ENCODE results near the gene DIAPH3.

DIAPH3 gene

DNA sequence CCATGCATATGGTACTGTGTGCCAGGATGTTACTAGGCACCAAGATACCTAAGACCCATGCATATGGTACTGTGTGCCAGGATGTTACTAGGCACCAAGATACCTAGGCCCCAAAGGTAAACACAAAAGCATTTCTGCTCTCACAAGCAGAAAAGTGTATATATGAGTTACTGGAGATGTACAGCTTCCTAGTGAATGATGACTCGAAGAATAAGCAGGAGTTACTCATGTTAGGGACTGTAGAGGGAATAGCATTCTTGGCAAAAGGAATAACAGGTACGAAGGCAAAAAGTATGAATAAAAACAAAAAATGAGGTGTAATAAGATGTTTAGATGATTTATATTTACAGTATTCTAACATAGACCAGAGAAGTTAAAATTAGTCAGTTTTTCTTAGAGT lies 383.7 kb downstream of the DIAPH3 start:
- DNase-seq (ENCODE audit: low spot score), result no peak

DNA sequence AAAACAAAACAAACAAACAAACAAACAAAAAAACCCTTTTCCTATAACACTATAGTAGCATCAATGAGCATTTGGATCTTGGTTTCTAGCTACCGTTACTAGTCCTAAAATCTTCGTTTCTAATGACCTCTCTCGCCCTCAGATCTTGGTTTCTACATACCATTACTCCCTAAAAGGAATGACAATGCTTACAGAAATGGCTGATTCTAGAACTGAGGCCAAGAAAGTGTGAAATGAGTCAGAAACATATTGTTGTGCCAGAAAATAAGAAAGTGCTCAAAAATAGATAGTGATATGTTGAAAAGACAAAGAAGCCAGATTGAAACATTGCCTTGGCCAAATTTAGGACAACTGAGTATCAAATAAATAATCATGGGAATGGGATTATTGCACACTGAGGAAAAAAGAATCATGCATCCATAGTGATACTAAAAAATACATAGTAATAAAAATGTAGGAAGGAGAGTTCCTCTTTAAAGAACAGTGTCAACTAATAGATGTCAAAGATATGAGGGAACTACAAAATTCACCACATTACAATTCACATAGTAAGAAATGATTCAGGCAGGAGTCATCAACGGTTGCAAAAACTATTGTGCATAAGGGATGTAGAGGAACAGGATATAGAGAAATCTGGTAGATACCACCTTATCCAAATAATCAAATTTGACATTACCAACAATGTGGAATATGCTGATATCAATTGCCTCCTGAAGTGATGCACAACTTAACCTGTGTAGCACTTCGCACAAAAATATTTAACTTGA lies 386.6 kb downstream of the DIAPH3 start:
- DNase-seq (ENCODE audit: low spot score), result no peak

DNA sequence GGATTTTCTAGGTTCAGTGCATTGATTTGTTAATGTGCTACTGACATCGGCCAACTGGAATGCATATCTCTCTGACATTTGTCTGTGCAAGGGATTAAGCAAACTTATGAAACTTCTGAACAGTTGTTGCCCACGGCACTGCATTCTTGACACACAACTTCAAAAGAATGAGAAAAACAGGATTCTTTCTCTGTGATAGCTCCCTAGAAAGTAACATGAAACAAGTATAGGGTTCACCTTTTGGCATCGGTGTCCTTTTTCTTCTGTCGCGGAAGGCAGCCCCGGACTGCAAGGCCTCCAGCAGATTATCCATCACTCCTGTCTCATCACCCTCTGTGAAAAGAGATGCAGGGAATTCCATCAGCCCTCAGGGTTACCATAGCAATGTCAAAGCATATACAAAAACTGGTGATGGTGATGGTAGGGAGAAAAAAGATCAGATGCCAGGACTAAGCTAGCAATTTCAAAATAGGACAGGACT lies 389.2 kb downstream of the DIAPH3 start:
- no peak for DNase-seq (ENCODE audit: low spot score)

DNA sequence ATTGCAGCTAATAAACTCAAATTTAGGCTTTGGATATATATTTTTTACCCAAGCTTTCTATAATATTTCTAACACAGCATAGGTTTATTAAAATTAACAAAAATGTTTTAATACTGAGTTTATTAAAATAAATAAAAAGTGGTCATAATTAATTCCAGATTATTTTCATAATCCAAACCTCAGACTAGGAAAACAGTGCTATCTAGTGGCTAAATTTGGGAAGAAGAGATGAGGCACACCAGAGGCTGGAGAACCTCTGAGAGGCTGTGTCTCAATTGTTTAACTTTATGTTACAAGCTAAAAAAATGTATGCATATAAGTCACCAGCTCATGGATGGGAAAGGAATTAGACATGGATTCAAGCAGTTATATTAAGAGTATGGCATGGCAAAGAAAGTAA lies 392.5 kb downstream of the DIAPH3 start:
- DNase-seq (ENCODE audit: low spot score), result no peak

DNA sequence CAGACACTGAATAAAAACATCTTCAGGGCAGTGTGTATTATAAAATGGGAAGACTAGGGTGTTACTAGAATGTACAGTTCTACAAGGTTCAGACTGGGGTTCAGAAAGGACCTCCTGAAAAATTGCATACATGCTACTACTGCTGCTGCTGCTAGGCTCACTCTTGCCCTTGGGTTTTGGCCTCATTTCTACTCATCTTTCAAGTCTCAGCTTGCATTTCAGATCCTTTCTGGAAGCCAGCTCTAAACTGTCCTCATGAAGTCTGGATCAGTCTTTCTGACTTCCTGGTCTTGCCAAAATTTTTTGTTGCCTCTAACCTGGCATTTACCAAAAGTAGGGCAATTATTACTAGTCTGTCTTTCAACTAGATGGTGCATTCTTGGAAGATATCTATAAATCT lies 393.3 kb downstream of the DIAPH3 start:
- no peak for DNase-seq (ENCODE audit: low spot score)

DNA sequence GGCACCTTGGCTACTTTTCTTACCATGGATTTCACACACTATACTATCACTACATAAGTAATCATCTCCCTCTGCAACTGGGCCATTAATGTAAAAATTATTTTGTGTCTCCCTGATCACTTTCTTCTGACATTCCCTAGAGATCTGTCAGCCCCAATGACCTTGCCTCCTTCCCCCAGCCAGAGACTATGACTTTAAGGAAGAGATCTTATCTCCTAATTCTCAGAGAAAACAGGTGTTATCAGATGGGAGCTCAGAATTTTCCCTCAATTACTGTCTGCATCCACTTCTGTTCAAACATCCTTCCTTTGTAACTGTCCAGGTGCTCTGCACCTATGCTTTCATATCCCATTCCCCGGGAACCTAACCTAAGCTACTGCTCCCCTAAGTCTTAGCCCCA lies 397.5 kb downstream of the DIAPH3 start:
- no peak for DNase-seq (ENCODE audit: low spot score)

DNA sequence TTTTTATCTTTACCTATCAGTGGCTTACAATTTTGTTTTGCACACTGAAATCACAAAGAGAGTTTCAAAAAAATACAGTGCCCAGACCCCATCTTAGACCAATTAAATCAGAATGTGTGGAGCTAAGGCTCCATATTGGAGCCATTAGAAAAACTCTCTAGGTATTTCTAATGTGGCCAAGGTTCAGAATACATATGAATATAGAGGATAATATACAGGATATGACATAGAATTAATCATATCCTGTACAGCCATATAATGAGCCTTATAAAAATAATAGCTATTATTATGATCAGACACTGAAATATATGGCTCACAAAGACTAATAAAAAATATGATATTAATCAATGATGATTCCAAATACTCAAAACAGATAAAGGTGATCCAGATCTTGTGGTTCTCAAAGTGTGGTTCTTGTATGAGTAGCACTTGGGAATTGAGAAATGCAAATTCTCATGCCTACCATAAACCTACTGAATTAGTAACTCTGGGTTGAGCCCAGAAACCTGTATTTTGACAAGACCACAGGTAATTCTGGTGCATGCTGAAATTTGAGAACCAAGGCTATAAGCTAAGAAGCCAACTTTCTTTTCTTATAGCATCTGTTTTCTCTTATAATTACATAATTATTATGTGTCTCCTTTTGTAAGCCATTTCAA lies 408.0 kb downstream of the DIAPH3 start:
- DNase-seq (ENCODE audit: low spot score), result no peak

DNA sequence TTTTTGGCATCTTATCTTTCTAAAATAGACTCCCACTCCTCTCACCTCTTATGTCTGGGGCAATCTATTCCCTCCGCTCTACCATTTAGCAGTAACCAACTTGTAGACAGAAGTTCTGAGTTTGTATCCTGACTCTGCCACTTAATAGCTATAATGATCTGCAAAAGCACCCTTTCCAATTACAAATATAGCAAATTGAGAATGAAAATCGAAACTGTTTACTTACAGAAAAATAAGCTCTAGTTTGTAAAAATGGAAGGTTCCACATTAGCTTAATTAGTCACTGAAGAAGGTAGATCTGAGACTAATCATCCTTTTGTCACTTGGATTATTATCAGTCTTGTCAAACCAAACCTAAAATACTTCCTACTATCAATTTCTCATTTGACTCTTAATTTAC lies 409.3 kb downstream of the DIAPH3 start:
- DNase-seq (ENCODE audit: low spot score), result no peak

DNA sequence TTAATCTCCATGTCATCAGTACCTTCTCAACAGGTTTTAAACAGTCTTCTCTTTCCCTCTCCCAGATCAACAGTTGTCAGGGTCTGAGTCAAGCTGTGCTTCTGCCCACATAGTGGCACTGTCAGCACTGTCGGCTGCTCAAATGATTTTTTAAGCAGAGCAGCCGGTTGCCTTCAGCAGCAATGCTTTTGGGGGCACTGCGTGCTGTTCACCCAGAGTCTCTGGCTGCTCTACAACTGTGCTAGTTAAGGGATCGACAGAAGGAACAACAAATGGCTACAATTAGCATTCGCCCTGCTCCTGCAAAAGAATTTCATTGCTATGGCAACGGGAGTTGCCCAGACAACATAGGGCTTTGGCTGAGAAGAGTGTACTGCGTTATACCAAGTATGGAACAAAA lies 412.9 kb downstream of the DIAPH3 start:
- DNase-seq (ENCODE audit: low spot score), result peak; percentile 85

DNA sequence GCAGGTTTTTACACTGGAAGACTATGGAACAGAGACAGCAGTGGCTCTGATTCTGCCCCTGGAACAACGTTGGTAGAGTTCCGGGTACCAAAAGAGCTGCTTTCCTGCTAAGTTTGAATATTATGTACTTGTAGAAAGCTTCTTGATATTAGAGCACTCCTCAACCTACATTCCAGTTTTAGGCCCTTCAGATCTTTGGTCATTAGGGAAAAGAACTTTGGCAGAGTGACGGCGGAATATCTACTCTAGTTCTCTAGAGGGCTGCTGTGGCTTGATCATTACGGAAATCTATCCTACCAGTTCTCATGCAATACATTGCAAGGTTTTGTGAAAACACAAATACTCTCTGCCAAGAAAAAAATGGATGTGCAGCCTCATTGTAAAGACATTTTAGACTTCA lies 415.7 kb downstream of the DIAPH3 start:
- no peak for DNase-seq (ENCODE audit: low spot score)

DNA sequence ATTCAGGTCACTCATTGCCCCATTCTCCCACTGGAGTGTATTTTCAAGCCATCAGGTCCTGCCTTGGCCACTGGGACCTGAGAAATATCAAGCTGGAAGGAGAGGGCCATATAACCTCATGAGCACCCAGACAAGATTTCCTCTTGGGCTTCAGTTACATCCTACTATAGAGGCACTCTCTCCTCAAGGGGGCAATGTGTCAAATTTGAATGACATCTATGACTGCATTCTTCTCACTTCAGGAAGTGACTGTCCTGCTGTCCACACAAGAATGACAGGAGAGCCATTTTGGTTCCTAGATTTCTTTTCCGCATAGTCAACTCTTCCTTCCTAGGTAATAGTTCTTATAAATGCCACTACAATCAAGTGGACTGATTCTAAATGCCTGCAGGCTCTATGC lies 416.2 kb downstream of the DIAPH3 start:
- no peak for DNase-seq (ENCODE audit: low spot score)

DNA sequence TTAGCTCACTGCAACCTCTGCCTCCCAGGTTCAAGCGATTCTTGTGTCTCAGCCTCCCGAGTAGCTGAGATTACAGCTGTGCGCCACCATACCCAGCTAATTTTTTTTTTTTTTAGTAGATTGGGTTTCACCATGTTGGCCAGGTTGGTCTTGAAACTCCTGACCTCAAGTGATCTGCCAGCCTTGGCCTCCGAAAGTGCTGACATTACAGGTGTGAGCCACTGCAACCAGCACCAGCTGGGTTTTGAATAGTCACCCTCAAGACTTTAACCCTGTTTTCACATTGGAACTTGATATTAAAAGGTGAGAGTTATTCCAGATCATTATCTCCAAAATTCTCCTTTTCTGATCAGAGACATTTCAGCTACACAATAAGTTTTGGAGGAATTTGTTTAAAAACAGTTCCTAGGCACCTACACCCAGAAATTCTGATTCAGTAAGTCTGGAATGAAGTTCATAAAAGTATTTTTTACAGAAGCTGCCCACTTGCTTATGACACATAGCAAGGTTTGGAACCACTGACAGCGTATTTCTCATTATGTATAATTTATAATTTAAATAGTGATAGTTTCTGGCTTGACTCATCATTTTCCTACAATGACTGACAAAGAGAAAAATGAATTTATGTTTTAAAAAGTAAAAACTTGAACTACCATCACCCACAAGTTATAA lies 417.3 kb downstream of the DIAPH3 start:
- DNase-seq (ENCODE audit: low spot score), result no peak

DNA sequence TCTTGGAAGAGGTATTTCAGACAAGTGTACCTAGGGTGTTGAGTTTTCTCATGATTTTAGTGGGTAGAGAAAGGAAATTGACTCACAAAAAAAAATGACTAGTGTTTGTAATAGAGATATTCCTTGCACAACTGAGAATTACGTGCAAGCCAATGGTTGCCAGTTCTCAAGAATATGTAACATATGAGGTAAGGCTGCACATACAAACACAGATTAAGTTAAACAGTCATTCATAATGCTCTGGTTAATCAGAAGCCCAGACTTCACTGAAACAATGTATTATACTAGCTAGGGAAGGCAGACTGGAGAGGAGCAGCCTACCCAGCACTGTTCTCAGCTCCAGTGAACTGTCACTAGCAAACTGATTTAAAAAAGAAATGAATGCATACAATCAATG lies 418.3 kb downstream of the DIAPH3 start:
- DNase-seq (ENCODE audit: low spot score), result no peak

DNA sequence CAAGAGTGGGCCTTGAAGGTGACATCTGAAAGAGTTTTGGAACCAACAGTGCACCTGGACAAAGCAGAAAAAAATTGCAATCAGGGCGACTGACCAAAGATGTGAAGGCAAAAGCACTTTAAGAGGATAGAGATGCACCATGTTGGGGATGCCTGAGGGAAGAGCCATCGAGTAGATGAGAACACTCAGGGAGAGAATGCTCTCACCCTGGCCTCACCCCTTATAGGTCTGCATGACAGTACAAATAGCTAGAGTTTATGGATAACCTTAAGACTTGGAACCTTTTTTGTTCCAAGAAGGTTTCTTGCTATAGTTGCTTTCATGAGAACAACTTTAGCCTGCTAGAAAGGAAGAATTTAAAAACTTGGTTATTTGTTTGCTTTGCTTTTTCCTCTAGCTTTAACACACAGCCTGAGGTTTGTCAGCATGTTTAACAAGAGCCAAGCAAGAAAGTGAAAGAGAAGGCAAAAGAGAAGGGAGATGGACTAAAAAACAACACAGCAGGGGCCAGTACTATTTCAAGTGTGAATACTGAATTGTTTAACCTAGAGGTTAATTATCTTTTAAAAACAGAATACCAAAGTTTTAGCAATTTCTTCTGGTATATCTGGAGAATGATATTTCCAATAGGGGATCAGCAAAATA lies 418.9 kb downstream of the DIAPH3 start:
- no peak for DNase-seq (ENCODE audit: low spot score)

DNA sequence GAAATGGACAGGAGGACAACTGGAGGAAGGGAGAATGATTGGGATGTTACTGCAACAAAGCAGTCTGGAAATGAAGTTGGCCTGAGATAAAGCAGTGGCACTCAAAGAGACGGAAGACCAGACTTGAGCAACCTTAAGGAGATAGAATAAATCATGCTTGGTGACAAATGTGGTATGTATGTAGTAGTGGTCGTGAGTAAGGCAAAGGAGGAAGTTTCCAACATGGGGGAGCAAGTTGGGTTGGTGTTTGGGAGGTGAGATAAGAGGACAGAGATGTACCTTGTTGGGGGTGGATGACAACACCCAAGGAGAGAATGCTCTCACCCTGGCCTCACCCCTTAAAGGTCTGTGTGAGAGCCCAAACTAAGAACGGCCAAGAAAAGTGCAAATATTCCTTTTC lies 420.5 kb downstream of the DIAPH3 start:
- no peak for DNase-seq (ENCODE audit: low spot score)

DNA sequence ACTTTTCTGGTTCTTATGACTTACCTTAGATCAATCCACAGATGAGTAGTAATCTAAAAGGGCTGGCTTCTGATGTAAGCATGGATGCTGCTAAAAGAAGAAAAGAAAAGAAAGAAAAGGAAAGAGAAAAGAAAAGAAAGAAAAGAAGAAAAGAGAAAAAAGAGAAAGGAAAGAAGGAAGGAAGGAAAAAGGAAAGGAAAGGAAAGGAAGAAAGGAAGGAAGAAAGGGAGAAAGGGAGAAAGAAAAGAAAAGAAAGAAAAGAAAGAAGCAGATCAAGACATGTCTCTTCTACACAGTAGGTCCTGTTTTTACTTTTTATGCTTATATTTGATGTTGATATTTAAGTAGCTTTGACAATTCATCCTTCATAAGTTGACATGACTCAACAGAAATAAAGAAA lies 421.3 kb downstream of the DIAPH3 start:
- no peak for DNase-seq (ENCODE audit: low spot score)

DNA sequence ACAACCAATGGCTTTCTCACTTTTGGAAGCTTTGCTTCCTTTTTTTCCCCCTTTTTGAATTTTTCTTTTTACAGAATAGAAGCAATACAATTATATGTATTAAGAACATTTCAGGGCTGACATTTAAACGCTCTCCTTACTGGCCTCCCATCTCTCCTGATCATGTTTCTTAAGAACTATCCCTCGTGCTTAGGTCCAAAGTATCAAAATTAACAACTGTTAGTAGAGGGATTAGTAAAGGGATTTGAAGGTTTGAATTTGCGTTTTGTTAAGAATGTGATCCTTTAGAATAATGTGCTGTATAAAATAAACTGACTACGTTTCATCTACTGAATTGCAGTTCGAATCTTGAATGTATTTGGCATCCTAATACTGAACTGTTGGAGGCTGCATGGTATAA lies 424.8 kb downstream of the DIAPH3 start:
- no peak for DNase-seq (ENCODE audit: low spot score)

DNA sequence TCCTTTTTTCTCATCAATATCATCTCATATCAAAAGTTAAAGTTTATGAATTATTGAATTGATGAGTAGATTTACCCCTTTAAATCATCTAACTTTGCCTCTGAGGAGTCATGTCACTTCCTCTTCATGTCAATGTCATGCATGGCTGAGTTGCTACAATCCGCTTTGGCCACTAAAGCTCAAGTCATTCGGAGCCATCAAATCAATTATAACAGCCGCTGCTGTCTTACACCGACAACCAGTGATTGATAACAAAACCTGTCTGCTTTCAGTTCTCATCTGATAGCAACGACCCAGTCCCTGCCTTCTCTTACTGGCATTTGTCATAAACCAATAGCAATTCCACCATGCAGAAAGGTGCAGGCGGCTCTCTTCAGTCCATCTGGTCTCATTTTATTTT lies 429.3 kb downstream of the DIAPH3 start:
- no peak for DNase-seq (ENCODE audit: low spot score)

DNA sequence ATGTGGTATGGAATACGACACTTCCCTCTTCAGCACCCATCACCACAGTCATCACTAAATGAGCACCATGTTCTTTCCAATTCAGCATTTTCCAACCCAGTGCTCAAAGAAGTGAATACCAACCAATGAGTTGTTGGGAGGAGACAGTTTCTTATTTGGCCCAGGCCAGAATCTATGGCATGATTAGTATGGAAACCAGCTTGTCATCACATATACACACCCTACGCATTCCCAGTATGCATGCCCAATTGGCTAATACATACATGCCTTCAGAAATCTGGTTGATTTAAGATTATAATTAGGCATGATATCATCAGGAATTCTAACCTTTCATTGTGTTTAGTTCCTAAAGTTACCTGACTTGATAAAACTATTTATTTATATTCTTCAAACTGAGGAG lies 430.0 kb downstream of the DIAPH3 start:
- DNase-seq (ENCODE audit: low spot score), result no peak

DNA sequence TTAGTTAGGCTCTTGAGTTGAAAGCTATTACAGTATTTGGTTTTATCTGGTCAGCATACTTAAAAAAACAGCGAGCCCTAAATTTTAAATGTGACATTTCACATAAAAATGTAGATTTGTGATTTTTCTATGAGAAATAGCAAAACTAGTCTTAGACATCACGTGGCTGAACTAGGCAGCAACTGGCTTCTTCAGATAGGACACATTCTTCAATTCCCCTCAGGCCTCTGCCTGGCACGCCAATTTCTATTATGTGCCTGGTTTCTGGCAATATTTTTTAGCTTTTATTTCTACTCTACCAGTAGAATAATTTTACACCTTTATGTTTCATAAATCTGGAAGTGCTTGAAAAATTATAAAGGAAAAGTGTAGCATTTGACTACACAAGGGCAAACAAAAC lies 433.7 kb downstream of the DIAPH3 start:
- no peak for DNase-seq (ENCODE audit: low spot score)

DNA sequence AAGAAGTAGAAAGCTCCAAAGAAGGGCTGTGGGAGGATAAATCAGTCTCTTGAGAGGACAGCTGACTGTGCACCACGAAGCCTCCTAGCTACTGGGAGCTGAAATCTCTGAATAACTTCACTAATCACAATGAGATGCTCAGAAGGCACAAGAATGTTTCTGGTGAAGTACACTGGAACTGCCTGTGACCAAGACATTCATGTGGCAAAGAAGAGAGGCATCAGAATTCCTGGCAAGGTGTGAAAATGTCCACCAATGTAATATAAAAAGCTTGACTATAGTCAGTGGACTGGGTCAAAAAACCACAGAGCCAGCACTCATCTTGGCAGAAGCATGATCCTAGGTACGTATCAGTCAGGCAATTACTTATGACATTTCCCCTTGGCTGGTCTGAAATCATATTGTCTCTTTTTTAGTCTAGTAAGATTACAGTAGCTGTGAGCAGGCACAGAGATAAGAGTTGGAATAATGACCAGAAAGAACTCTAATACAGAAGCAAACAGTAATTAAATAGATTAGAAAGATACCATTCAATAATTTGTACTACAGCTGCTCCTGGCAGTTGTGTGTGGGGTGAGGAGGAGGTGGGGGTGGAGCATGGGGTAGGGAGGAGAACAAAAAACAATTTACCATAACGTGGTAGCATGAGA lies 434.7 kb downstream of the DIAPH3 start:
- no peak for DNase-seq (ENCODE audit: low spot score)

Data from cerebellar cortex (tissue), 1 donor.